Activated T-cell treated with anti-CD3 and anti-CD28 coated beads, Interleukin-2, amount 50 U/mL, for 48 hours (primary cell): ENCODE data around the gene MZT2B.
"Not testable (repeated sequence)": the region's sequence is repeated elsewhere in the genome, so short reads cannot be mapped to it uniquely, and the experiment has no call there.

Experiments
- DNase-seq, 2 experiments: peaks; one replicate each; pipeline ENCODE4 v3.0.0-alpha.2; 2020

MZT2B gene

DNA sequence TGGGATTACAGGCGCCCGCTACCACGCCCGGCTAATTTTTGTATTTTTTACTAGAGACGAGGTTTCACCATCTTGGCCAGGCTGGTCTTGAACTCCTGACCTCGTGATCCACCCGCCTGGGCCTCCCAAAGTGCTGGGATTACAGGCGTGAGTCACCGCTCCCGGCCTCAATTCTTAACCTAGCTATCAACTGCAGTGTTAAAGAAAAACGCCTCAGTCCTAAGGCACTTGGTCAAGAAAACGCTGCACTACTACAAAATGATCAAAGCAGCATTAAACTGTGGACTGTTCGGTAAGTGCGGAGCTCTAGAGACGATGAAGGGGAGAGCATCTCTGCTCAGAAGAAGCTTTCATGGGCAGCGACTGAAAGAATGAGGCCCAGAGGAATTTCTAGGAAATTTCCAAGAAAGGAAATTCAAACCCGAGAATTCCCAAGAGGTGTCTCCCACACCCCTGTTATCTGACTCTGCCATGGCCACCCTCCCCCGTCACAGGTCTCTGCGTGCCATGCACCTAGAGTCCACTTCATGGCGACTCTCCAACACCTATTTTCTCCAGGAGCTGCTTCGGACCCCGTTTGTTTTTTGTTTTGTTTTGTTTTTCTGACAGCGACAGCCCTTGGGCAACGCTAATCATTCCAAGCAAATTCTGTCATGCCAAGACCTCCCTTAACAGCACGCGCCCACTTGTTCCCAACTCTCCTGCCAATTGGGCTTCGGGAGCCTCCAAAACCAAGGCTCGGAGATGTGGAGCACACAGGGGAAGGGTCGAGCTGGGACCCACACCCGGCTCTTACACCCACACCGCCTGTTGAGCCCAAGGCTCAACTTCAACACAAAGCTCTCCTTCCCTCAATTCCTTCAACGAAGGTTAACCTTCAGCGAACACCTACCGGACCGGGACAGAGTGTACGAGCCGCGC is 1.4 kb upstream of the MZT2B start:
- not testable (repeated sequence) for DNase-seq

GRCh38 chr2:130181325-130181879 is 660 bp upstream of the MZT2B start, which contains the start of gene SMPD4:
SMPD4 (minus strand) TSS chr2:130181602; CDS start chr2:130176592, 5,010 bp downstream.
- DNase-seq = peak; percentile 98

GRCh38 chr2:130182826-130183511 is 907 bp downstream of the MZT2B start:
- DNase-seq = peak; percentile 34 to 36

- DNase-seq = no peak
Measured at GRCh38 chr2:130183512-130184373, 1.7 kb downstream of the MZT2B start.

GRCh38 chr2:130185436-130185835 is 3.4 kb downstream of the MZT2B start:
- DNase-seq = no peak

GRCh38 chr2:130185896-130186295 is 3.8 kb downstream of the MZT2B start:
- no peak for DNase-seq

DNA sequence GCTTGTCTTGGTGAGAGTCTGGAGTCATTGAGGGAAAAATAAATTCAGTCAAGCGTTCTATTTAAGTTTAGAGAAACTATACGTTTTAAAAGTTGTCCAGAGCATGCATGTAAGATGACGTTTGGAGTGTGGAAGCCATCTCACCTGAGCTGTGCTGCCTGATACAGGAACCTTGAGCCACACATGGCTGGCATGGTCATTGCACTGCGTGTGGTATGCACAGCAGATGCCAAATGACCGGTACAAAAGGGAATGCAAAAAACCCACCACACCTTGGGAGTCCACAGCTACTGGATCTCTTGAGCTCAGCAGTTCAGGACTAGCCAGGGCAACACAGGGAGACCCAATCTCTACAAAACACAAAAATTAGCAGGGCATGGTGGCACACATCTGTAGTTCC is 4.3 kb downstream of the MZT2B start:
- DNase-seq = no peak

DNA sequence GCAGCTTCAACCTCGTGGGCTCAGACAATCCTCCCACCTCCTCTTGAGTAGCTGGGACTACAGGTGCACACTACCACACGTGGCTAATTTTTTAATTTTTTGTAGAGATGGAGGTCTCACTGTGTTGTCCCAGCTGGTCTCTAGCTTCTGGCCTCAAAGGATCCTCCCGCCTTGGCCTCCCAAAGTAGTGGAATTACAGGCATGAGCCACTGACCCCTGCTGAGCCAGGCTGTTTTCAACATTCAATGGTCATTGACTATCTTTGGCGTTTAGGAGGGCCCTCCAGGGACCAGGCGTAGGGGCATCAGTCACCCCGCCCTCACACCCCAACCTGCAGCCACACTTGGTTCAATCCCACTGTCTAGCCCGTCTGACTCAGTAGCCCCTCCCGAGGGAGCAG is 5.2 kb downstream of the MZT2B start:
- DNase-seq = no peak

- not testable (repeated sequence) for DNase-seq
Measured at GRCh38 chr2:130187859-130188792, 6.1 kb downstream of the MZT2B start.

GRCh38 chr2:130188958-130189357 is 6.9 kb downstream of the MZT2B start:
- not testable (repeated sequence) for DNase-seq

- no peak for DNase-seq
Measured at GRCh38 chr2:130190237-130190636, 8.2 kb downstream of the MZT2B start.

DNA sequence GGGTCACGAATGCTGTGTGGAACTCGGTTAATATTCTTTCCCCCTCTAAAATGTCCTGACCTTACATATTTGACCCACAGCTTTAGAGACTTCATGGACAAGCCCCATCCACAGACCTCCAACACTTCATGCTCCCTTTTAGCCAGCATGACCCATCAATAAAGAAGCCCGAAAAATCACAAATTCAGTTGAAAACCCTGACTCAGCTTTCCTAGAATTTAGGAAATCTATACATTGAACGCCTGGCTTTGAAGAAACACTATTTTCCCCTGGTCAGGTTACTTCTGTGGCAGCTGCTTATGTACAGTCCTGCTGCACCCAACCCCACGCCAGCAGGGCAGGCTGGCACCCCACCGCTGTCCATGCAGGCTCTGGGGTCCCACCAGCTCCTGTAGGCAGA is 9.3 kb downstream of the MZT2B start:
- not testable (repeated sequence) for DNase-seq

DNA sequence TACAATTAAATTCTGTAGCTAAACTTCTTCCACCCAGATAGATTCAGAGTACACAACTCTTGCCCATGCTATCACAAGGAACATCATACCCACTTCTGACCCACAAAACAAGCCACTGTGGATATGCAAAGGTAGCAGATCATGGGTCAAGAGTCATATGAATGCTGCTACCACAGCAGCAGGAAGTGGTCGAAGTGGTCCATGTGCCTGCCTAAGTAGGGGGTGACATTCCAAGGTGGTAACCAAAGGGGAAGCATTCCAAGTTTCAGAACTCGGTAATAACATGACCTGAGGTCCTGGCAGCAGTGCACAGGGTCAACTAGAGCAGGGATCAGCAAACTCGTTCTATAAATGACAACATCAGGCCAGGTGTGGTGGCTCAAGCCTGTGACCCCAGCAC is 10.4 kb downstream of the MZT2B start:
- not testable (repeated sequence) for DNase-seq

DNA sequence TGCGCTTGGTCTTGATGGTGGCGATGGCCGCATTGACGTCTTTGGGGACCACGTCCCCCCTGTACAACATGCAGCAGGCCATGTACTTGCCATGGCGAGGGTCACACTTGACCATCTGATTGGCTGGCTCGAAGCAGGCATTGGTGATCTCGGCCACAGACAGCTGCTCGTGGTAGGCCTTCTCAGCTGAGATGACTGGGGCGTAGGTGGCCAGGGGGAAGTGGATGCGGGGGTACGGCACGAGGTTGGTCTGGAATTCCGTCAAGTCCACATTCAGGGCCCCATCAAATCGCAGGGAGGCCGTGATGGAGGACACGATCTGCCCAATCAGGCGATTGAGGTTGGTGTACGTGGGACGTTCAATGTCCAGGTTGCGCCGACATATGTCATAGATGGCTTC is 11.8 kb downstream of the MZT2B start:
- DNase-seq = not testable (repeated sequence)

DNA sequence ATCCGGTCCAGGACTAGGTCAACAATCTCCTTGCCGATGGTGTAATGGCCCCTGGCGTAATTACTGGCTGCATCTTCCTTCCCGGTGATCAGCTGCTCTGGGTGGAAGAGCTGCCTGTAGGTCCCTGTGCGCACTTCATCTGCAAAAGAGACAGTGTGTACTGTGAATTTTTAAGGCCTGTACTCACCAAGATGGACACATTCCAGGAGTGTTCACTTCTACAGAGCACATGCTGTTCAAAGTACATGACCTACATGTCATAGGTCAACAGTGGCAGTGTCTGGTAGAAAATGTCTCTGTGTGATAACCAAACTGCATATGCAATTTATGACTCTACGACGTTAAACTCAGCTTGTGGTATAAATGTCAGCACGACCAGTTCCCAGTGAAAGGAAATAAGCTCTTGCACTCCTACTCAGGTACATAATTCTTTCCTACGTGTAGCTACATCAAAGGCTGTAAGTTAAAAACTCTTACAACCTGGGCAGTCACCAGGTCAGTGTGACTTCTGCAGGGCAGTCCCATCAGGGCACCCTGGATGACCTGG is 13.1 kb downstream of the MZT2B start:
- DNase-seq = not testable (repeated sequence)

- not testable (repeated sequence) for DNase-seq
Measured at GRCh38 chr2:130196052-130196451, 14.0 kb downstream of the MZT2B start.

GRCh38 chr2:130198343-130198742 is 16.3 kb downstream of the MZT2B start, which contains the start of gene TUBA3E:
TUBA3E (minus strand) TSS chr2:130198439; CDS start chr2:130198360, 79 bp downstream.
- DNase-seq = no peak

DNA sequence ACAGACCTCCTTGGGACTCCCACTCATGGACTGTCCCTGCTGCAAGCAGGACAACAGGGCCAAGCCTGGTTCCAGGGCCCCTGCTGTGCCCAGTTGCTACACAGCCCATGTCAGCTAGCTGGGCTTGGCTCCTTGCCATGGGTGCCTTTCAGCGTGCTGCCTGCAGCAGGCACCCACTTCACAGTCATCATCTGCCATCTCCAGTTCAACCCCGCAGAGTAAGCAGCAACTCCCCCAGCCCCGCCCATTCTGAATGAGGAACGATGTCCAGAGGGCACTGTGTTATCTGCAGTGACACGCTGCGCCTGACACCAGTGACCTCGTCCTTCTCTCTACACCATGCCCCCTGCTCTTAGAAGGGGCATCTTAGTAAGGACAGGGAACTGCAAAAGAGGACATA is 20.5 kb downstream of the MZT2B start:
- DNase-seq = not testable (repeated sequence)

DNA sequence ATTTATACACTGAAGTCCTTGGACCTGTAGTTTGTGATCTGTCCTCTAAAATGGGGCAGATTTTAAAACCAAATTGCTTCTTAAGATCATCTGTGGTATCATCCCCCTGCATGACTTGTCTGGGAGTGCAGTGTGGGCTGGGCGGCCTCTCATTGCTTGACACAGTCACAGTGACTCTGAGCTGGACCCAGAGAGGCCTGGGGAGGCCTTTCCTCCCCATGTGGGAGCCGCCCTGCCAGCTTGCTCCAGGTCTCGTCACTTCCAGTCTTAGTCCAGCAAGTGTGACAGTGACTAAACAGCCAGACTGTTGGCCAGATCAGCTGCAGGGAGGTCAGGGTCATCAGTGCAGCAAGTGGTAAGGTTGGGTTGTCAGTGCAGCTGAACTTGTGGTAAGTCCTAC is 21.1 kb downstream of the MZT2B start:
- DNase-seq = not testable (repeated sequence)

- not testable (repeated sequence) for DNase-seq
Measured at GRCh38 chr2:130207051-130207450, 25.0 kb downstream of the MZT2B start.

- DNase-seq = not testable (repeated sequence)
Measured at GRCh38 chr2:130219147-130219546, 37.1 kb downstream of the MZT2B start.
